GM18508 (cell line): ENCODE data around the gene ZBED2.
A peak's percentile ranks its signal among the peaks of the same experiment; 100 is the strongest.

Source experiments
- ATAC-seq: cut with Tn5 transposase; IDR thresholded peaks from one replicate; pipeline ENCODE4 v1.9.1; 2021; ENCODE audit warnings: moderate number of reproducible peaks; ENCODE audit not compliant: insufficient read depth, unreplicated experiment

ZBED2 gene

DNA sequence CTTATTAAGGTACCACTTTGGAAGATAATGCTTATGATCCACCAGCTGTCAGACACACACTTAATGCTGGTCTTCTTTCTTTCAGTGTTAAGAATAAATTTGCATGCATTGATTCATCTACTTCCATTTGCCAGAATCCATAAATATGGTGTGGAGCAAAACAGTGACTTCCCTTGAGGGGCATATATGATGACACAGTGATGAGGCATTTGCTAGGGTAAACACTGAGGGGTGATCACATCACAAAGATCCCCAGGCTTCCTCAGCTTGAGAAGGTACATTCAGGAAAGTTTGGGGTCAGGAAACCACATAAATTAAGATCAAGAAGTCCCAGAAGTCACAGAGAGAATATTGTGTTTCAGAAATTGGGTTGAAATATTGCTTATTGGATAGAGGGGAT lies 9.9 kb upstream of the ZBED2 start:
- no peak for ATAC-seq

DNA sequence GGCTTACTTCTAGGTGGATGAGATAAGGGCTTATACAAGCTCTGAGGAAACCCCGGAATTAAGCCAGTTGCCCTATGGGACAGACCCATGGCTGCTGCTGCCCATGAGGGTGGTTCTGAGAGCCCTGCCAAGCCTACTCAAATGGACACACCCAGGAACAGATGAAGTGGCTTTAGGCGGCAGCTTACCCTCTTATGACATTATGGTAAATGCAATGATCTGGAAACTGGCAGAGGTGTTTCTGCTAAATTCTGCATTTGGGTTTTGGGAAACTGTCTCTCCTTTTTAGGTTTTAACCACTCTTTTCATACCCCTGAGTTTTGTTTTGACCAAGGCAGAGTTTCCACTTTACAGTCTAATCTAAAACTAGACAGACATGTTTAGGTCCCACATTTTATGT lies 9.0 kb upstream of the ZBED2 start:
- ATAC-seq, result no peak

DNA sequence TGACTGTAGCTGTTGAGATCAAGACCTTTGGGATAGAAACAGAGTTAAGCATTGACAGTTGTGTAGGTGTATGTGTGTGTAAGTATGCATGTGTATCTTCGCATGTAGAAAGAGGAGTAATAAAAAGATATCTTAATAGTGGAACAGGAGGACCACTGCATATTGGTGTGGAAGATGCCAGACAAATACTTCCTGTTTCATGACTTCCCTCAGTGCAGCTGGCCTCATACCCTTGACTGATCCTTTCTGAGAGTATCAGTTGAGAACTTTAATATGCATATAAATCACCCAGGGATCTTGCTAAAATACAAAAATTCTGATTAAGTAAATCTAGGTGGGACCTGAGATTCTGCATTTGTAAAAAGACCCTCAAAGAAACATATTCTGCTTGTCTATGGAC lies 8.5 kb upstream of the ZBED2 start:
- no peak for ATAC-seq

DNA sequence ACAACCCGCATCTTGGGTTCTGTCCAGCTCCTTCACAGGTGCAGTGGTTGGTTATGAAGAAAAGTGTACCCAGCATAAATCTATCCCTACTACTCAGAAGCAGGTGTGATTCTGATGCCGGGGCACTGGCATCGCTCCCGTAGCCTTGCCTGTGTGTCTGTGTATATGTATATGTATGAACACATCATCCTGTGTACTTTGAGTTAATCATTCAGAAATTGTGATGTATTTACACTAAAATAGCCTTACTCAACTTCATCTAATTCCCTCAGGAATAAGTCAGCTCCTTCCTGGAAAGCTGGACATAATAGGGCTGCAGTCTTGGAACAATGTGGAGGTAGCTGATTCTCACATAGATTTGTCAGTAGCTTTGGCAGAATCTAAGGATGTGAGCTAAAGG lies 6.7 kb upstream of the ZBED2 start:
- no peak for ATAC-seq

DNA sequence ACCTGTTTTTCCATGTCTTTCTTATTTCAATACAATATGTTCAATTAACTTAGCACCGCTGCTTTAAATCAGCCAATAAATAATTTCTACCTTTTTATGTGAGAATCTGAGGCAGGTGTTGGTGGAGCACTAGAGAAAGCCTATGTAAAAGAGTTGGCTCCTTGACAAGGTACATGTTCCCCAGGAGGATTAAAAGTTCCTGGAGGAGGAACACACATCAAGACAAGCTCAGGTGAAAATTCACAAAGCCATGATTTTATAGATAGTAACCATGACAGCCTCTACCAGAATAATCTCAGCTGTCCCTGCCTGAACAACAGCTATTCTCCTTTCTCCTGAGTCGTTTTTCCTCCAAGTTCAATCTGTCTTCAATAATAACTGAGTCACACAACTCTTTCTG lies 3.4 kb upstream of the ZBED2 start:
- no peak for ATAC-seq

DNA sequence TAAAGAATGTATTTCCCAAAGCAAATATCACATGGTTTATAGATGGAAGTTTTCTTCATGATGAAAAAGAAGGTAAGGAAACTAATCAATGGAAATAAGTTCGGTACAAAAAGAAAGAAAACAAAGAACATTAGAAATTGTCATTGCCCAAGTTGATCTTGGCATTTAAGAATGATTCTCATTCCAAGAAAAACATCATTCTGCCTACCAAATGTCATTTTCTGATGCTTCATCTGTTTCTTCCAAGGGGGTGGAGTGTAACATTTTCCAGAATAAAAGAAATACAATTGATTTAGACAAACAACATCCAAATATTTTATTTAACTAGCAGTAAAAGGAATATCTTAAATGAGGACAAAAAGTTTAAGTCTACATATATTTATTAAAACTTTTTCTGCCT lies 3.0 kb upstream of the ZBED2 start:
- ATAC-seq, result no peak

DNA sequence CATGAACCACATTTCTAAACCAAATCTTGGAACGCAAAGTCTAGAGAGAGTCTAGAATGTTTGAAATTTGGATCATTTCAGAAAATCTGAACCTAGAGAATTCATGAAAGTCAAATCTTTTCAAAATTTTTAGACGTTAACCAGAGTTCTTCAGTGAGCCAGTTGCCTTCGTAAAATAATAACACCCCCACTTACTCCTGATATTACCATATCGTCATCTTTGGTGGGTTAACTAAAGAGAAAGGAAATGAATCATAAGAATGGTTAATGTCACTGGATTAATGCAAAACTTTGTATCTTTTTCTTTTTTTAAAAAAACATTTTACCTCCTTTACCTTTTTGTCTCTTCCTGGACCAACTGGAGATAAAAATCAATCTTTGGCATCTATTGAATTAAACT lies 1.2 kb upstream of the ZBED2 start:
- no peak for ATAC-seq

DNA sequence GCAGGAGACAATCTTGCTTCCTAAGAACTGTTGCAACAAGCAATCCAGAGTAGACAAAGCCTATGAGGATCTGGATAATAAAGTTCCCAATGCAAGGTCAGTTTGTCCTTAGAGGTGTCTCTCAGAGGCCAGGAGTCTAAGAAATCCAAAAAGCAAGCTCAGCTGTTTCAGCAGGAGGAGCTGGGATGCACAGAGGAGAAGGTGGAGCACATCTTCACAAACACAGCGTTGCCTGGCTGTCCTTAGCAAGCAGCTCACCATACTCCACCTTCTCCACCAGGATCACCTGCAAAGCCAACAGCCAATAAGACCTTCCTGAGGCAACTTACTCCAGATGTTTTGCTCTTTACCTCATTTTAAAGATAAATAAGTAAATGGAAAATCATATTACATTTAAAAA lies 365 bp downstream of the ZBED2 start:
- ATAC-seq, result no peak

DNA sequence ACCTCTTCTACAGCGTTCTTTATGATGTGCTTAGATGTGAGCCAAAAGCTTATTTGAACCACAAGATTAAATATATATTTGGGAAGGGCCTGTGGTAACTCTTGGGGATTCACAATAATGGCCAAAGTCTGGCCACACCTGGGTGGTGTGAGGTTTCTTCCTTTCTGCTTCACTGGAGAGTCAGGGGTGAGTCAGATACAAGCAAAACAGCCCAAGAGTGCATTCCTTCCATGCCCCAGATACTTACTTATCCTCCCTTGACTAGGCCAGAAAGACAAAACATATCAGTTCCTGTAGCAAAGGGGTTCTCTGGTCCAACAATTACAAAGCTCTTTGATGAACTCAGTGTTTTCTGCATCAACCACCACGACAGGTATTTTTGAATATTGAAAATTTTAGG lies 941 bp downstream of the ZBED2 start:
- peak; percentile 76 for ATAC-seq

DNA sequence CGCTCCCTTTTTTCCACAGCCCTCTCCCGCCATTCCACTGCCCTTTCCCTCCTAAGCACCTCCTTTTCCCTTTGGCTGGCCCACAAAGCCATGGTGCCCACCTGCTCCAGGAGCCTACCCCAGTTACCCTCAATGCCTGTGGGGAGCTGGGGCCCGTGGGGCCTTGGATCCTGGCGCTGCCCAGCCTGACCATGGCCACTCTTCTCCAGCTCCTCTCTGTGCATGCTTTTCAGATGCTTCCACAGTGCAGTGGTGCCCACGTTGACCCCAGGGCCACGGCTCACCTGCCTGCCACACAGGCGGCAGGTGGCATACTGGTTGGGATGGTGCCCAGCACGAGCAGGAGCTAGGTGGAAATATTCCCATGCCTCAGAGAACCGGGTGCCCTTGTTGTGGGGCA lies 1.5 kb downstream of the ZBED2 start:
- ATAC-seq, result no peak

DNA sequence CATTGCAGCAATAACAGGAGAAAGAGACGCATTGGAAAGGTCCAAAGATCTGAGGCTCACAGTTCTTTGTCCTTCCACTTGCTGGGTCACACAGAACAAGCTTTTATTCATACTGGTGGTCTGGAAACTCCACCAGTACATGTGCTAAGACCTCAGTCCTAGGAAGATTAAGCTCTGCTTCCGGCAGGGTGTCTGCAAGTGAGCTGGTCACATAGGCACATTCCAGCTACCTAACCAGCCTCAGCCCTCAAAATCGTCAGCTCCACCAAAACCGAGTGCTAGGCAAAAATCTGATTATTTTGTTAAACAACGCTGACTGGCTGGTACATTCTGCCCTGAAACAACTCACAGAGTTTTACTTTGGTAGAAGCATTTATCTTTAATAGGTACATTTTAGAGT lies 2.2 kb downstream of the ZBED2 start:
- ATAC-seq, result no peak

DNA sequence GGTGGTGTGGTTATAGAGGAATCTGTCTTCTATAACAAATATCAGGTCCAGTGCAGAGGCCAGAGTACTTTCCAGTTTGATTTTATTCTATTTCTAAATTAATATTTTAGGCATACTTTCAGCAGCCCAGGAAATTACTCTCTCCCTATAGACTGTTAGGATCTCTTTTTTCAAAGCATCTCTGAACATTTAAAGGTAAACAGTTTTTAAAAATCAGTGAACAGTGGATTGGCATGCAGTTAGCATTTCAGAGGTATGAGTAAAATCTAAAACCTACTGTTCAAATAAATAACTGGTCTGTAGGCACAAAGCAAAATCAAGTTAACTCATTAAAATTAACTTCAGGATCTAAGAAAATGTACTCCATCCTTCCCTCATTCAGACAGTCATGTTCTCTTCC lies 3.0 kb downstream of the ZBED2 start:
- no peak for ATAC-seq

DNA sequence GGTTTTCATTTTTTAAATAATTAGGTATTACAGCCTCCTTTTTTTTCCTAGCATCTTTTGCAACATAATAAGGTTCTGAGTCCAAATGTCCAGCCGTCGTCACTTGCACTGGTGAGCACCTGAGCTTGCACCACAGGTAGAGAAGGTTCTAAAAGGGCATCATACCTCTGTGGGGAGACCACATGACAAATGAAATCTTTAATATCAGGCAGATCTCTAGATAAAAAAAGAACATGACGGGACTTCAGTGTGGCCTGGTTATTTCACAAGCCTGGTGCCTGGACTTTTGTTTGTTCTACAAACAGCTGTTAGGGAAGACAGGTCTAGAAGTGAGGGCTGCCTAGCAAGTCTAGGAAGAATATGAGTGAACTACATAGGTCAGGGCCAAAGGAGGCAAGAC lies 3.6 kb downstream of the ZBED2 start:
- ATAC-seq, result no peak

DNA sequence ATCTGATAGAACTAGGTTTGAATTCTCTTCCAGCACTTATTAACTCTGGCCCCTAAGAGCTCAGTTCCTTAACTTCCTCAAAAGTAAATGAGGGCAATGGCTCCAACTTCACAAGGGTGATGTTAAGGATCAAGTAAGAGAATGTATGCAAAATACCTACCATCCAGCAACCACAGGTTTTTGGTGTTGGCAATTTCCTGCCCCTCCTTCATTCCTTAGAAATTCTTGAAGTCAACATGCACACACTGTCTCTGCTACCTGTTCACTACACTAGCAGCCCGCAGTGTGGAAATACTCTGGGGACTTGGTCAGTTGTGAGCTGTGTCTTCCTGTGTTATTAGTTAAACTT lies 5.0 kb downstream of the ZBED2 start:
- no peak for ATAC-seq

DNA sequence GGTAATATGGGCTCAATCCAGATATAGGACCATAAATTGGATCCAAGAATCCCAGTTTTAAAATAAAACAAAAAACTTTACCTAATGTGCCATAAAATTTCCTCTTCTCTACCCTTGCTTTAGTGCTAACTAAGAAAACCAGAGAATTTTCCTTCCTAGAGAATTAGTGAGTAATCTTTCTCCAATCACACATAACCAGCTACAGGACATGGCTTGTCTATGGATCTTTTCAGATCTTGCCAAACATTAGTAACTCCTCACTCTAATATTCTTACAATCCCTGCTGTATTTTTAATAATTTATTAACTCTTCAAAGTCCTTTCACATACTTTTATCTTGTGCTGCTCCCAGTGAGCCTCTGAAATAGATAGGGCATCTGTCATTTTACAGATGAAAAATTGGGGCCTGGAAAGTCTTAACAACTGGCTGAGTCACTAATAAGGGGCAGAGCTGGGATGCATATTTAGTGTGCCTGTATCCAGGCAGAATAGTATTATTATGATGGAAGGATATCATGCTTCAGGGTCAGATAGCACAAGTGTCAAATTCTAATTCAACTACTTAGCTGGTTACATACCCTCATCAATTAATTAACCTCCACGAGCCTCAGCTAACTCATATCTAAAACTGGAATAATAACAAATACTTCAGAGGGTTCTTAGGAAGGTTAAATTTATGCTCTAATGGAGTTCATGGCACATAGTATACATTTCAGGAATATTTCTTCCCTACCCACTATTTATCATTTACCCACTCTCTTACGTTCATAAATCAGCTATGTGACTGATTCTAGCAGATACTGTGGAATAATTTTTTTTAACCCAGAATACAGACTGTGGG lies 5.6 kb downstream of the ZBED2 start:
- ATAC-seq, result no peak

DNA sequence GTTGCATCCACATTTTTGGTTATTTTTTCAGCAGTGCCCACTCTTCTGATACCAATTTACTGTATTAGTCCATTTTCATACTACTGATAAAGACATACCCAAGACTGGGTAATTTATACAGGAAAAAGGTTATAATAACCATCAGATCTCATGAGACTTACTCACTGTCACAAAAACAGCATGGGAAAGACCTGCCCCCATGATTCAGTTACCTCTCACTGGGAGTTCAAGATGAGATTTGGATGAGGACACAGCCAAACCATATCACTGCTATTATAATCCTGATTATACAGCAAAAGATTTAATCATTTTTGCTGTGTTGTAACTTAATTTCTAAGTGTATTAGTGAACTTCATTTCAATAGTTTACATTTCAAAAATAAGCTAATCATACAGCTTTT lies 6.6 kb downstream of the ZBED2 start:
- no peak for ATAC-seq

DNA sequence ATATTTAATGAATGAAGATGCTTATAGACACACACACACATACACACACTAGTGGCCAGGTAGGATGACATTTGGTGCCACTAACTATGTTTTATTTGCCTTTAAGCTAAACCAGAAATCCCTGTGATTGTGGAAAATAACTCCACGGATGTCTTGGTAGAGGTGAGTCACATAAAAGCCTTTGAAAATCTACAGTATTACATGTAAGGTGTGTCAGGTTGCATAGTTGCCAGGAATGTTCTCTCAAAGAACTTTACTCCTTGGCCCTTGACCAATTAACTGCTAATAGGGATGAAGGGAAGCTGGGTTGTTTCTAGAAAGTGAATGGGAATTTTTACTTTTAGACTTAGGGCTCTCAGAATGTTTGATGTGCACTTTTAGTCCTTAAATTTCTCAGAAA lies 9.9 kb downstream of the ZBED2 start:
- ATAC-seq, result no peak

DNA sequence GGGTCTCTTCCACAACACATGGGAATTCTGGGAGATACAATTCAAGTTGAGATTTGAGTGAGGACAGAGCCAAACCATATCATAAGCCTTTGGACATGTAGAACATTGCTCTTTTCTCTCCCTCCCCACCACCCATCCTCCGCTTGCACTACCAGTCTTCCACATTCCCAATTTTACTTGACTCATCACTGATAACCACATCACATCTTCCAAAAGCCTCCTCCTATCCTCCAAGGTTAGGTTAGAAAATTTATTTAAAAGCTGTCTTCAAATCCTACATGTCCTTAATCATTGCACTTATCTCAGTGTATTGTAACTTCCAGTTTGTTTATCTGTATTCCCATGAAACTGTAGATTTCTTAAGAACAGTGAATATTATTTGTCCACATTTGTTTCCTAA lies 10.4 kb downstream of the ZBED2 start:
- no peak for ATAC-seq

DNA sequence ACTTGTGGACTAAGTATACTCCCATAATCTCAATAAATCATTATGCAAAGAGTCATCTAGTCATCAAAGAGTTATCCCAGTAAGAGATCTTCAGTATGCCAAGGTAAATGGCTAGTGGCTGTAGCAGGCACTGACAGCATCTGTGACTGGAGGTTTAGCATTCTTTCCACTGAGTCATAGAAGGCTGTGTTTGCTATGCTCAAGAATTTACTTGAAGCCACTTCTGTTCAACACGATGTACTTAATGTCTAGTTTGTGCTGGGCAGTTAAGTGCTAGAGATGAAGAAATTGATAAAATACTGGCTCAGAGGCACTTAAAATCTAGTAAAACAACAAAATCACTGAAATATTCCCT lies 13.0 kb downstream of the ZBED2 start:
- no peak for ATAC-seq

DNA sequence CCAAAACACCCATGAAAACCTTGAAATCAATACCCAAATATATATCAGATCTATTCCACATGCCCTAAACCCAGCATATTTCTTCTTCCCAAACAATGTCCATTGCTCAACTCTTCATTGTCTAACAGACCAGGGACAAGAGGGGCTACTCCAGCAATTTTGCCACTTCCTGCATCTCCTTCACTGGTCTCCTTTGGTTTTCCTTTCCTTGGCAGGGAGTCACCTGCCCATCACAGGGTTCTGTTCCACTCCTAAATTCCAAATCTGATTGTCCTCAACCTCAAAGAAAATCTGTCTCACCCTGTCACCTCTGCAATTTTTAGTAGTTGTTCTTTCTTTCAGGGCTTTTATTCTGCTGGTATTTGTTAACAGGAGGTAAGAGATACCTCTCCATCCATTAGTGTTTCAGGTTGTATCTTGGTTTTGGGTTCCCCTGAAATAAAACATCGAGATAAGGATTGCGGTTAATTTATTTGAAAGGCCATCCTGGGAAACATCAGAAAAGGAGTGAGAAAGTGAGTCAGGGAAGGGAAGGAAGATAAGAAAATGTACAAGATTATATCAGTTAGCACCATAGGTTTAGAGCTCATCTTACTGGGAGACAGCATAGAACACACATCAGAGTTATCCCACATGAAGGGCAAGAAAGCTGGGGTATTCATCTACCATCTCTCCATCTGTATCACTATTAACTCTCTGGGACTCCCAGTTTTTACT lies 13.6 kb downstream of the ZBED2 start:
- no peak for ATAC-seq

DNA sequence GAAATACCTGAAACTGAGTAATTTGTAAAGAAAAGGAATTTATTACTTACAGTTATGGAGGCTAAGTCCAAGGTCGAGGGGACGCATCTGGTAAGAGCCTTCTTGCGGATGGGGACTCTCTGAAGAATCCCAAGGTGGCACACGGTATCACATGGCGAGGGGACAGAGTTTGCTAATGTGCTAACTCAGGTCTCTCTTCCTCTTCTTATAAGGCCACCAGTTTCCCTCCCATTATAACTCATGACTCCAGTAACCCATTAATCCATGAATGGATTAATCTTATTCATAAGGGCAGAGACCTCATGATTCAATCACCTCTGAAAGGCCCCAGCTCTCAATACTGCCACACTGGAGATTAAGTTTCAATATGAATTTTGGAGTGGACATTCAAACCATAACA lies 15.7 kb downstream of the ZBED2 start:
- no peak for ATAC-seq

DNA sequence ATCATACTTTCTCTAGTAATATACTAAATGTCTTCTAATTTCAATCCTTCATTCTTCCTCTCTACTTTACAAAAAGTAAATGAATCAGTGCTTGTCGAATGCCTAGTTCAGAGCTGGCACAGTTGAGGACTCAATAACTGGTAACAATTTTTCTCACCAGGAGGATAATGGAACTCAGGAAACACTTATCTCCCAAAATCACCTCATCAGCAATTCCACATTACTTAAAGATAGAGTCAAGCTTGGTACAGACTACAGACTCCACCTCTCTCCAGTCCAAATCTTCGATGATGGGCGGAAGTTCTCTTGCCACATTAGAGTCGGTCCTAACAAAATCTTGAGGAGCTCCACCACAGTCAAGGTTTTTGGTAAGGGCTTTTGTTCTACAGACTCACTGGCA lies 16.3 kb downstream of the ZBED2 start:
- no peak for ATAC-seq
